WI38 (cell line): Measurements from ENCODE around the gene CTIF.

ENCODE experiments used
- H3K4me3 ChIP-seq: 2 replicates; pipeline ENCODE4 v1.5.1; 2011; ENCODE audit warnings: low read depth, mild to moderate bottlenecking, control low read depth, low read length
- CTCF ChIP-seq: IDR thresholded peaks from 2 replicates; pipeline ENCODE4 v1.5.1; 2012; ENCODE audit warnings: low read depth, mild to moderate bottlenecking, control low read depth, low read length

CTIF gene

GRCh38 chr18:48569915-48570264 is 31.1 kb downstream of the CTIF start:
- H3K4me3 ChIP-seq = no peak overlapping the region
- no peak for TF ChIP-seq CTCF

- no peak overlapping the region for H3K4me3 ChIP-seq
- TF ChIP-seq CTCF = no peak
Observed at GRCh38 chr18:48570313-48570712, 31.5 kb downstream of the CTIF start.

- no peak for TF ChIP-seq CTCF
- no peak overlapping the region for H3K4me3 ChIP-seq
Observed at GRCh38 chr18:48571639-48572384, 33.0 kb downstream of the CTIF start.

- no peak overlapping the region for H3K4me3 ChIP-seq
- TF ChIP-seq CTCF = no peak
Observed at GRCh38 chr18:48572402-48573126, 33.7 kb downstream of the CTIF start.

- TF ChIP-seq CTCF = no peak
Observed at GRCh38 chr18:48573632-48574283, 34.9 kb downstream of the CTIF start.

GRCh38 chr18:48574667-48575300 is 36.0 kb downstream of the CTIF start:
- TF ChIP-seq CTCF = no peak
- H3K4me3 ChIP-seq = no peak overlapping the region

More at GRCh38 chr18:48573632-48574283, 34.9 kb downstream of the CTIF start:
- H3K4me3 ChIP-seq = no peak overlapping the region
